Panc1 (cell line): ENCODE data around the gene PSMA7. TPM values are rescaled to one million over a fixed set of nuclear protein-coding genes. Genes with fewer than 3 reads are reported as not detected.

Source experiments
- ATAC-seq: fragments of 200-7000 bp; cut with Tn5 transposase; 2 replicates; pipeline ENCODE4 v1.9.1; 2020; ENCODE audit warnings: mild to moderate bottlenecking, moderate library complexity
- BruUV-seq: library from RNA; stranded (reverse); fragments of 400-500 nt; replicated peaks from 2 replicates; lab custom pipeline; 2021; lab: Mats Ljungman, UMichigan
- CTCF ChIA-PET: fragments of 300-600 bp; sonication (Branson Sonifier 250); formaldehyde crosslinking; loops from one replicate; lab custom pipeline; 2022; ENCODE audit warnings: antibody characterized with exemption; lab: Charles Lee
- POLR2A ChIA-PET: fragments of 300-600 bp; sonication (Branson Sonifier 250); formaldehyde crosslinking; loops from one replicate; lab custom pipeline; 2022; ENCODE audit warnings: antibody characterized with exemption; lab: Charles Lee
- DNase-seq: peaks from one replicate; pipeline ENCODE4 v3.0.0-alpha.2; 2010; ENCODE audit warnings: low read depth, low spot score
- H3K27ac ChIP-seq: 2 replicates; pipeline ENCODE4 v1.5.1; 2011; ENCODE audit warnings: mild to moderate bottlenecking, low read length, inconsistent platforms
- H3K27me3 ChIP-seq: fragments of 200-500 bp; sonication (Bioruptor generic); 2 replicates; pipeline ENCODE4 v1.6.0; 2014; ENCODE audit warnings: low read length, inconsistent platforms; ENCODE audit not compliant: control insufficient read depth, insufficient read depth
- H3K36me3 ChIP-seq: fragments of 200-500 bp; sonication (Bioruptor generic); 2 replicates; pipeline ENCODE4 v1.5.1; 2014; ENCODE audit warnings: inconsistent platforms, mild to moderate bottlenecking, low read length, moderate library complexity; ENCODE audit not compliant: control insufficient read depth, insufficient read depth
- H3K4me1 ChIP-seq: 2 replicates; pipeline ENCODE4 v1.5.1; 2011; ENCODE audit warnings: inconsistent platforms, mild to moderate bottlenecking, low read length, moderate library complexity; ENCODE audit not compliant: control insufficient read depth, insufficient read depth
- H3K4me3 ChIP-seq, 2 experiments: 2 replicates each; pipeline ENCODE4 v1.5.1; 2011 to 2012; ENCODE audit warnings: low read depth in 2 of 2, low read length in 2 of 2, mild to moderate bottlenecking in 2 of 2, inconsistent platforms in 1 of 2, moderate library complexity in 1 of 2
- H3K9me3 ChIP-seq: fragments of 200-500 bp; sonication (Bioruptor generic); 2 replicates; pipeline ENCODE4 v1.5.1; 2014; ENCODE audit warnings: low read depth, mild to moderate bottlenecking, inconsistent platforms, low read length, moderate library complexity; ENCODE audit not compliant: control insufficient read depth, insufficient read depth
- POLR2AphosphoS5 ChIP-seq: IDR thresholded peaks from 2 replicates; pipeline ENCODE4 v1.6.1; 2012; ENCODE audit warnings: mild to moderate bottlenecking, low read depth, low read length, moderate library complexity
- SIN3A ChIP-seq: IDR thresholded peaks from 2 replicates; pipeline ENCODE4 v1.6.1; 2012; ENCODE audit warnings: low read depth, mild to moderate bottlenecking, low read length, moderate library complexity, borderline replicate concordance; ENCODE audit not compliant: insufficient read depth
- TCF7L2 ChIP-seq: IDR thresholded peaks from 2 replicates; pipeline ENCODE4 v1.6.1; 2011; ENCODE audit warnings: mild to moderate bottlenecking, low read depth, low read length, inconsistent platforms
- in situ Hi-C: cut with HindIII; loops from 2 replicates; pipeline ENCODE4 v1.10.0; 2016; ENCODE audit warnings: low sequenced_read_pairs, low pct_unique_long_range_greater_than_20kb
- intact Hi-C: fragments of 100-400 bp; cut with micrococcal nuclease; formaldehyde crosslinking; loops from one replicate; pipeline ENCODE4 v1.10.0; 2022; ENCODE audit not compliant: unreplicated experiment
- total RNA-seq: library from RNA; stranded (reverse); gene quantifications from one replicate; pipeline ENCODE4 v1.2.1, GENCODE V29; 2021; ENCODE audit not compliant: unreplicated experiment
- TF ChIP-seq, protein P1 (sequence below): fragments of 450-650 bp; IDR thresholded peaks from 2 replicates; pipeline ENCODE4 v1.5.1; 2017; ENCODE audit warnings: mild to moderate bottlenecking
- TF ChIP-seq, protein P2 (sequence below), 2 experiments: IDR thresholded peaks; 2 replicates each; pipeline ENCODE4 v1.6.1; 2011 to 2012; ENCODE audit warnings: low read depth in 2 of 2, control low read depth in 1 of 2, low read length in 1 of 2, mild to moderate bottlenecking in 1 of 2, moderate library complexity in 1 of 2; ENCODE audit not compliant: insufficient read depth in 1 of 2

The PSMA7 gene
- total RNA-seq, 1 experiment from 2014 or later, result 402 TPM

DNA sequence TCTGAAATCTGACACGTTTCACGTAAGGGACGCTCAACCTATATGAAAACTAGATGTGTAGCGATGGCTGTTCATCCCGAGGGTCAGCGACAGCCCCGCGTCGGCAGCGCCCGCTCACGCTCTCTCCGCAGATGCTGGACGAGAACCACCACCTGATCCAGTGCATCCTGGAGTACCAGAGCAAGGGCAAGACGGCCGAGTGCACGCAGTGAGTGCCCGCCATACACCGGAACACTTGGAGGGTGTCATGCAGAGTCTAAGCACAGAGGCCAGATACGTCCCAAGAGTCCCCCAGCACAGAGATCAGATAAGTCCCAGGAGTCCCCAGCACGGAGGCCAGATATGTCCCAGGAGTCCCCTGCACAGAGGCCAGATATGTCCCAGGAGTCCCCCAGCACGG is 15.3 kb upstream of the PSMA7 start:
- no TSS peak for BruUV-seq
- Histone ChIP-seq H3K27ac (no peak overlapping the region), H3K36me3 (no peaks in the 10 kb centered on the region; the same call in 1 of the 2 replicates), H3K4me1 (peaks cover 17% of the 10 kb centered on the region), H3K4me3 (no peak overlapping the region), H3K9me3 (no peaks in the 10 kb centered on the region), H3K27me3 (no peaks in the 10 kb centered on the region)
- intact Hi-C loops, result no loop called here
- CTCF ChIA-PET, result no interaction called here
- DNase-seq, result no peak
- in situ Hi-C loops, result no loop called here
- ATAC-seq, result no peak
- POLR2A ChIA-PET, result no interaction called here
- TF ChIP-seq, protein P1, sequence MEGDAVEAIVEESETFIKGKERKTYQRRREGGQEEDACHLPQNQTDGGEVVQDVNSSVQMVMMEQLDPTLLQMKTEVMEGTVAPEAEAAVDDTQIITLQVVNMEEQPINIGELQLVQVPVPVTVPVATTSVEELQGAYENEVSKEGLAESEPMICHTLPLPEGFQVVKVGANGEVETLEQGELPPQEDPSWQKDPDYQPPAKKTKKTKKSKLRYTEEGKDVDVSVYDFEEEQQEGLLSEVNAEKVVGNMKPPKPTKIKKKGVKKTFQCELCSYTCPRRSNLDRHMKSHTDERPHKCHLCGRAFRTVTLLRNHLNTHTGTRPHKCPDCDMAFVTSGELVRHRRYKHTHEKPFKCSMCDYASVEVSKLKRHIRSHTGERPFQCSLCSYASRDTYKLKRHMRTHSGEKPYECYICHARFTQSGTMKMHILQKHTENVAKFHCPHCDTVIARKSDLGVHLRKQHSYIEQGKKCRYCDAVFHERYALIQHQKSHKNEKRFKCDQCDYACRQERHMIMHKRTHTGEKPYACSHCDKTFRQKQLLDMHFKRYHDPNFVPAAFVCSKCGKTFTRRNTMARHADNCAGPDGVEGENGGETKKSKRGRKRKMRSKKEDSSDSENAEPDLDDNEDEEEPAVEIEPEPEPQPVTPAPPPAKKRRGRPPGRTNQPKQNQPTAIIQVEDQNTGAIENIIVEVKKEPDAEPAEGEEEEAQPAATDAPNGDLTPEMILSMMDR, result no peak
- TF ChIP-seq, protein P2, sequence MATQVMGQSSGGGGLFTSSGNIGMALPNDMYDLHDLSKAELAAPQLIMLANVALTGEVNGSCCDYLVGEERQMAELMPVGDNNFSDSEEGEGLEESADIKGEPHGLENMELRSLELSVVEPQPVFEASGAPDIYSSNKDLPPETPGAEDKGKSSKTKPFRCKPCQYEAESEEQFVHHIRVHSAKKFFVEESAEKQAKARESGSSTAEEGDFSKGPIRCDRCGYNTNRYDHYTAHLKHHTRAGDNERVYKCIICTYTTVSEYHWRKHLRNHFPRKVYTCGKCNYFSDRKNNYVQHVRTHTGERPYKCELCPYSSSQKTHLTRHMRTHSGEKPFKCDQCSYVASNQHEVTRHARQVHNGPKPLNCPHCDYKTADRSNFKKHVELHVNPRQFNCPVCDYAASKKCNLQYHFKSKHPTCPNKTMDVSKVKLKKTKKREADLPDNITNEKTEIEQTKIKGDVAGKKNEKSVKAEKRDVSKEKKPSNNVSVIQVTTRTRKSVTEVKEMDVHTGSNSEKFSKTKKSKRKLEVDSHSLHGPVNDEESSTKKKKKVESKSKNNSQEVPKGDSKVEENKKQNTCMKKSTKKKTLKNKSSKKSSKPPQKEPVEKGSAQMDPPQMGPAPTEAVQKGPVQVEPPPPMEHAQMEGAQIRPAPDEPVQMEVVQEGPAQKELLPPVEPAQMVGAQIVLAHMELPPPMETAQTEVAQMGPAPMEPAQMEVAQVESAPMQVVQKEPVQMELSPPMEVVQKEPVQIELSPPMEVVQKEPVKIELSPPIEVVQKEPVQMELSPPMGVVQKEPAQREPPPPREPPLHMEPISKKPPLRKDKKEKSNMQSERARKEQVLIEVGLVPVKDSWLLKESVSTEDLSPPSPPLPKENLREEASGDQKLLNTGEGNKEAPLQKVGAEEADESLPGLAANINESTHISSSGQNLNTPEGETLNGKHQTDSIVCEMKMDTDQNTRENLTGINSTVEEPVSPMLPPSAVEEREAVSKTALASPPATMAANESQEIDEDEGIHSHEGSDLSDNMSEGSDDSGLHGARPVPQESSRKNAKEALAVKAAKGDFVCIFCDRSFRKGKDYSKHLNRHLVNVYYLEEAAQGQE (IDR thresholded peaks at IDR 0.05; ENCODE audit: insufficient read depth in 1 of 2, low read depth in 2 of 2, low read length in 1 of 2), result no peak
- TF ChIP-seq POLR2AphosphoS5, result no peak
- TF ChIP-seq TCF7L2, result no peak
- no peak for TF ChIP-seq SIN3A

DNA sequence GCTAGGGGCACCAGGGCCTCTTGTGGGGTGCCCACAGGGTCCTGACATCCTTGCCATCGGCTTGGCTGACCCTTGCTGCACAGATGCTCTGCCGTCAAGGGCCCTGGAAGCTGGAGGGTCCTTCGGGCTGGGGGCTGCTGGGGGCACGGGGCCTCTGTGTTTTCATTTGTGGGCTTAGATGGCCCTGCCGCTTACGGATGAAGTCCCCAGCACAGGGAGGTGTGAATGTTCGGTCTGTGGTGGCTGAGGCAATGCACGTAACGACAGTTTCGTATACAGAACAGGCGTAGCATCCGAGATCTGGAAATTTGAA is 14.8 kb upstream of the PSMA7 start:
- H3K27ac ChIP-seq, result no peak overlapping the region
- ChIA-PET POLR2A (no interaction called here), CTCF (no interaction called here)
- in situ Hi-C loops, result no loop called here
- DNase-seq (no peak), ATAC-seq (no peak)
- no peaks in the 10 kb centered on the region; the same call in 1 of the 2 replicates for H3K36me3 ChIP-seq
- no peak overlapping the region for H3K4me3 ChIP-seq
- intact Hi-C loops, result no loop called here
- H3K9me3 ChIP-seq, result no peaks in the 10 kb centered on the region
- H3K4me1 ChIP-seq, result peaks cover 17% of the 10 kb centered on the region
- H3K27me3 ChIP-seq, result no peaks in the 10 kb centered on the region
- no TSS peak for BruUV-seq
- TF ChIP-seq POLR2AphosphoS5 (no peak), TCF7L2 (no peak), SIN3A (no peak)
- TF ChIP-seq, protein P2 (IDR thresholded peaks at IDR 0.05; ENCODE audit: insufficient read depth in 1 of 2, low read depth in 2 of 2, low read length in 1 of 2), result no peak
- TF ChIP-seq, protein P1, result no peak
